Hematopoietic multipotent progenitor cell treated with erythropoietin and hydrocortisone succinate and interleukin-3 and kit ligand, for 6 days (in vitro differentiated cells): Measurements from ENCODE around the gene C10orf67.
A peak's percentile ranks its signal among the peaks of the same experiment; 100 is the strongest.
"Not testable (repeated sequence)": the region's sequence is repeated elsewhere in the genome, so short reads cannot be mapped to it uniquely, and the experiment has no call there.

ENCODE experiments used
- DNase-seq: peaks from one replicate; pipeline ENCODE4 v3.0.0-alpha.2; 2015

C10orf67 gene

DNA sequence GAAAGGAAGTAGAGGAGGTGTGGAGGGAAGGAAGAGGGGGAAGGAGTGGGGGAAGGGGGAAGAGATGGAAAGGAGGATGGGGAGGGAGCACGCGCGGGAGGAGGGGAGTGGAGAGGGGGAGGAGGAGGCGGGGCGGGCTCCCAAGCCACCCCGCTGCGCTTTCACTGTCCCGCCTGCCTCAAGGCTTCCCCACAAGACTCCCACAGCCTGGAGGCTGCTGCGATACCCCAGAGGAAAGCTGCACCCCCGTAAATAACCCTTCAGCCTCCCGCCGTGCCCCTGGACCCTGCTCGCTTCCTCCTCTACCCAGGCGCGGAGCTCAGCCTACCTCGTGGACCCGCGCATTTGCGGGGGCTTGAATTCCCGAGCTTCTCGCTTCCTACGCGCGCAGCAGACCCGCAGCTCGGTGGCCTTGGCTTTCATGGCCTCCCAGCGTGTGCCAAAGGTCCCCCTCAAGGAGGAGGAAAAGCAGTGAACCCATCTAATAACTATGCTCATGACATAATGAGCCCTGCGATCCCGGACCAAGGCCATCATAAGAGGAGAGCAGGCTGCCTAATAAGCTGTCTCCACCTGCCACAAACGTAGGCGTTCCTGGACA is at the start of gene C10orf67:
Gene C10orf67 (minus strand): TSS at position 557 of the 601 bp plus-strand sequence. CDS start 23 bp downstream, at position 534.
- no peak for DNase-seq

DNA sequence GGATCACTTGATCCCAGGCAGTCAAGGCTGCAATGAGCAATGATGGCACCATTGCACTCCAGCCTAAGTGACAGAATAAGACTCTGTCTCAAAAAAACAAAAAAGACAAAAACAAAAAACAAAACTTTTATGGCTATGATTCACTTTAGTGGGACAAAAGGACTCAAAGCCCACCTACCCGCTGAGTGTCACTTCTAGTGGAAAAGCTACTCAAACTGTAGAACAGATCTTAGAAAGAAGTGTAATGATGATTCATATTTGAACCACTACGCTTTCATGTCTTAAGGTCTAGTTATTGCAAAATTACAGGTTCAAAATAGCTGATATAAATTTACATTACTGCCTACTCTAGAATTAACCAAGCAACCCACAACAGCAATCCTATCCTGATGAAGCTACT is 47.2 kb upstream of the C10orf67 start:
- no peak for DNase-seq

DNA sequence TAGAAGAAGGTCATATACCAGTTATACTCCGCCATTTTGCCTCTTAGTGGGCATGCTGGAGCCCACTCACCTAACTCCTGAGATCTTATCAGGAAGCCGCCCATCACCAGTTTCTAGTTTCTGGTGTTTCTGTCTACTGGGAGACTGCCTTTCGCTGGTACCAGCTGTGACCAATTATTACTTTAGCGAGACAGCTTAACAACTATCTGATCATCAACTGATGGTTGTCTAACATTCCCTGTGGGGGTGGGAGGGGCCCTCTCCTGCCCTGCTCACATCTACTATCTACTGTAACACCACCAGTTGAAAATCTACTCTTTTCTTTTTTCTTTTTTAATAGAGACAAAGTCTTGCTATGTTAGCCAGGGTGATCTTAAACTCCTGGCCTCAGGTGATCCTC is 46.2 kb upstream of the C10orf67 start:
- DNase-seq = no peak

DNA sequence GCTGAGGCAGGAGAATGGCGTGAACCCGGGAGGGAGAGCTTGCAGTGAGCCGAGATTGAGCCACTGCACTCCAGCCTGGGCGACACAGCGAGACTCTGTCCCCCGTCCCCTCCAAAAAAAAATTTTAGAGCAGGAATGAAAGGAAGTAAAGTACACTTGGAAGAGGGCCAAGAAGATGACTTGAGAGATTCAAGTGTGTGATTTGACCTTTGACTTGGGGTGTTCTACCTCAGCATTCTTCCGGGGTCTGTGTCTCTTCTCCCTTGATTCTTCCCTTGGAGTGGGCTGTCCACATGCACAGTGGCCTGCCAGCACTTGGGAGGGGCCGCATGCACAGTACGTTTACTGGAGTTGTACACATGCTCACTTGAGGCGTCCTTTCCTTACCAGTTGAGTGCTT is 45.8 kb upstream of the C10orf67 start:
- DNase-seq = not testable (repeated sequence)

DNA sequence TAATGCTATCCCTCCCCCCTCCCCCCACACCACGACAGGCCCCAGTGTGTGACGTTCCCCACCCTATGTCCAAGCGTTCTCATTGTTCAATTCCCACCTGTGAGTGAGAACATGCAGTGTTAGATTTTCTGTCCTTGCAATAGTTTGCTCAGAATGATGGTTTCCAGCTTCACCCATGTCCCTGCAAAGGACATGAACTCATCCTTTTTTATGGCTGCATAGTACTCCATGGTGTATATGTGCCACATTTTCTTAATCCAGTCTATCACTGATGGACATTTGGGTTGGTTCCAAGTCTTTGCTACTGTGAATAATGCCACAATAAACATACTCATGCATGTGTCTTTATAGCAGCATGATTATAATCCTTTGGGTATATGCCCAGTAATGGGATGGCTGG is 42.9 kb upstream of the C10orf67 start:
- DNase-seq = not testable (repeated sequence)

DNA sequence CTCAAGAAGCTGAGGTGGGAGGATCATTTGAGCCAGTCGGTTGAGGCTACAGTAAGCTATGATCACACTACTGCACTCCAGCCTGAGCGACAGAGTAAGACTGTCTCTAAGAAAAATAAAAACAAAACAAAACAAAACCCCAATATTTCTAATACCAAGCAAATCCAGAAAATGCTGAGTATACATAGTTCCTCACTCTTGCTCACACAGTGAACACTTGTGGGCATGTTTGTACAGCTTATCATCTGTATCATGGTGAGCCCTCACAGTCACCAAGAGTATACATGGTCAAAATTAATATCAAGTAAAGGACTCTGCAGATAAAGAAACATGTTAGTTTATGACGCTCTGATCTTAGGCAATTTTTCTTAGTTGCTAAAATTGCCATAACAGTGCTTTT is 41.5 kb upstream of the C10orf67 start:
- no peak for DNase-seq

DNA sequence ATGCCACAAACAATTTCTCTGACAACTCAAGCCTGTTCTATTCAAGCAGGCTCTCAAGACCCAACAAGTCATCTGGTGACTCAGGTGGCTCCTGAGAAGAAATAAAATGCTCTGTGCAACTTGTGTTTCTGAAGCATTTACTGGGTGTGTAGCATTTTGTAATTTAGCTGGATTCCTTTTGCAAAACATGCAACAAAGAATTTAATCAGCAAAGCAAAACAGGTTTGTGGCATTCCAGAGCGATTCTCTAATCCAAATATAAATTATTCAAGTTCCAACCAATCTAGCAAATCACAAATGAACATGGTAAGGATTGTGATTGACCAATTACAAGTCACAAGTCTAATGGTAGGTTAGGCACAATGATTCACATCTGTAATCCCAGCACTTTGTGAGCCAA is 39.8 kb upstream of the C10orf67 start:
- DNase-seq = no peak

DNA sequence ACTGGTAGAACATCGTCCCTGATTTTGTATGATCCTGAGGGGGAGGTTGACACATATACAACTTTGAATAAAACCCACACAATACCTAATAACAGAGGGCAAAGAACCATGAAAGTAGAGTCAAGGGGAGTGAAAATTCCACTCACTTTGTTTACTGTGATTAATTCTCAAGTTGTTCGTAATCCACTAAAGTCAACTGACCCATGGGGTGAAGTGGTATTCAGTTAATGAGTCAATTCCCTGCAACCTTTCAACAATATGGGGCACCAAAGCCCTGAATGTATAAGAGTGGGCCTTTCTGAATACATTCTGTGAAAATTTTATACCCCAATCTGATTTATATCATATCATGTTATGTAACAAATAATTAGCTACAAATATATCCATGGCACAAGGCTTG is 39.0 kb upstream of the C10orf67 start:
- DNase-seq = no peak

DNA sequence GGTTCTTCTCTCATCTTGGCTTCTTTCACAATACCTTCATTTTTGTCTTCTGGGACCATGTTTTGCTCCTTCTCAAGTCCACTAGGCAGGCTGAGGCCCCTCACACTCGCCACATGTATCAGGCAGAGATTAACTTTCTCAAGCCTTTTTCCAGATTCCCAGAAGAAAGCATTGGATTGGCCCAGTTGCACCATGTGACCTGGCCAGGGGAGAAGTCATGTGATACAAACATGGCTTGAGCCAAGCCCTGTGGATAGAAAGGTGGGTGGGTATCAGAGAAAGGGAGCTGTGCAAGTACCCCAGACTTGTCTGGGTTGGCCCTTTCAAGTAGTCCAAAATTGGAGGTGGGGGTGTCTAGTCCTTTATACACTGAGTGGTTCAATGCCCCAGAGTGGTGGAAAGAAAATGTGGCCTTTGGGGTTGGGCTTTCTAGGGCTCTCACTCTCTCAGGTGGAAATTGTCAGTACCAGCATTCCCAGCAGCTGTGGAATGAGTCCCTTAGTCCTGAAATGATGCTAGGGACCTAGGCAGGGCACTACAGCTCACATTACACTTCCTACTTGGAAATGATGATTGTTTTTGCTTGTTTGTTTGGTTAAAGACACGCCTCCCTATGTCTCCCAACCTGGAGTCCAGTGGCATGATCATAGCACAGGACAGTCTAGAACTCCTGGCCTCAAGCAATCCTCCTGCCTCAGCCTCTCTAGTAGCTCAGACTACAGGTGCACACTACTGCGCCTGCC is 36.9 kb upstream of the C10orf67 start:
- DNase-seq = no peak

DNA sequence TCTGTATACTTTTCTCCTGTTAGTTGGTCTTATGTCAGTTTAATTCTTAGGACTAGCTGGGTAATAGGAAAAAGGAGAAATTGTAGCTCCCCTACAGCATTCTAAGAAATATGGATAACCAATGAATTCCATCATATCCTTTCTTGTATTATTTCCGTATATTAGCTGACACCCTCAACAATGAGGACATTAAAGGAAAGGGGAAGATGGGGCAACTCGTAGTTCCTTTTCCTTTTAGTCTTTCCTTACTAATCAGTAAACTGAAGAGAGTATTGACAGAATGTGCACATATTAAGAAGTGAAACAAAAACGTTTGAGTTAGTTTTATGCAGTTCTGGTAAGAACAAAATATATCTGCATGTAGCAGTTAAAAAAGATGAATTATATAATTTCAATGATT is 35.1 kb upstream of the C10orf67 start:
- no peak for DNase-seq

DNA sequence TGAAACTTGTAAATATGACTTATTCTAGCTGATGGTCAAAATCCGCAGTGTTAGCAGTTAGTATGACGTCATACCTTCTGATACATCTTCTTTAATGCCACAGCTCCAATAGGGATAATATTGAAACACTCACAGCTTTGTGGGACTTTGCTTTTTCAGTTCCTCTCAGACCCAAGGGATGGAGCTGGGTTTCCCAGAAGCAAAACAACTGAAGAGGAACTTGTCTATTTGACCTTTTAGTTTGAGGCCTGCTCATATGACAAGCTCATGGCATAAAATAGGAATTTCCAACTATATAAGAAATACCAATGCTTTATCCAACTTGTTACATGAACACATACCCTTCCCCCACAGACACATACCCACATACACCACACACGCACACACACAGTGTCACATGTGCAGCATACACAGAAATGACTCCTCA is 31.6 kb upstream of the C10orf67 start:
- no peak for DNase-seq

DNA sequence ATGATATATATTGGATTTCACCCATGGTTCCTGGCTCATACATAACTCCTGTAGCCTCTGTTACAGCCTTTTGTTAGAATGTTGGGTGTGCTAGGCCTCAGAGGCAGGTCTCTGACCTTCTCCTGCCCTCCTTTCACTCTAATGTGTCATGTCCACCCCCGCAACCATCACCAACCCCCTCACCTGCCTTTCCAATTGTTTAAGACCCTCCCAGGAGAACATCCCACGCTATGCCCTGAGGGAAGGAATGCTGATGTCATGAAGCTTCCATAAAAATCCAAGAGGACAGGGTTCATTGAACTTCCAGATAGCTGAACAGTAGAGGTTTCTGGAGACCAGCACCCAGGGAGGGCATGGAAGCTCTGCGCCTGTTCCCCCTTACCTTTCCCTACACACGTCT is 30.8 kb upstream of the C10orf67 start:
- DNase-seq = no peak

DNA sequence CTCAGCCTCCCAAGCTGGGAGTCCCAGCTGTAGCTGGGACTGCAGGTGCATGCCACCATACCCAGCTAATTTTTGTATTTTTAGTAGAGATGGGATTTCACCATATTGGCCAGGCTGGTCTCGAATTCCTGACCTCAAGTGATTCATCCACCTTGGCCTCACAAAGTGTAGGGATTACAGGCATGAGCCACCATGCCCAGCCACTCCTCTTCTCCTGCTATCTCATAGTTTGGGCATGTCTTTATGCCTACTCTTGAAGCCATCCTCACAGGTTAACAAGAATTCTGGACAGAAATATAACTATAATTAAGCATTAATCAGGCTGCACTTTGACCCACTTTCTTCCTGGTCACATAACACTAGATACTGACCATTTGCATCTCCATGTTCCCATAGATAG is 28.6 kb upstream of the C10orf67 start:
- no peak for DNase-seq

DNA sequence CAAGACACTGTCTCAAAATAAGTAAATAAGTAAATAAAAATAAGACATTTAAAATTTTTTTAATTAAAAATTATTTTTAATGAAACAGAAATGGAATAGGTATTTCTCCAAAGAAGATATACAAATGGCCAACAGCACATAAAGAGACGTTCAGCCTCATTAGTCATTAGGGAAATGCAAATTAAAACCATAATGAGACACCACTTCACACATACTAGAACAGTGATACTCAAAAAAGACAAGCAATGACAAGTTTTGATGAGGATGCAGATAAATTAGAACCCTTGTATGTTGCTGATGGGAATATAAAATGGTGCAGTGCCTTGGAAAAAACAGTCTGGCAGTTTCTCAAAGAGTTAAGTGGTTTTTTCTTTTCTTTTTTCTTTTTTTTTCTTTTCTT is 26.5 kb upstream of the C10orf67 start:
- DNase-seq = no peak

DNA sequence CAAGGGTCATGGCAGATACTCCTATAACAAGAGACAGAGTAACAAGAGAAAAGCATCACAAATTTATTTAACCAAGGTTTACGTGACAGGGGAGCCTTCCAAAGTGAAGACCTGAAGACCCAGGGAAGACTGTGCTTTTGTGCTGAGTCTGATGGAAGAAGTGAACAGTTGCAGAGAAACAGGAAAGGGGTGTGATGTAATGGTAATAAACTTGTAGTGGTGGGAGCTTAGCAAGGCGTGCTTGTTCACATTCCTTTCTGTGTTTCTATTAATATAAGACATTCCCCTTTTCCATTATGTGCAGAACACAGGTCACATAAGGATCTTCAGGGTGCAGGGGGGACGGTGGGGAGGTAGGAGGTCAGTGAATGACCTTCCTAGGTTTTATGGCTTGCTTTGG is 25.5 kb upstream of the C10orf67 start:
- no peak for DNase-seq

DNA sequence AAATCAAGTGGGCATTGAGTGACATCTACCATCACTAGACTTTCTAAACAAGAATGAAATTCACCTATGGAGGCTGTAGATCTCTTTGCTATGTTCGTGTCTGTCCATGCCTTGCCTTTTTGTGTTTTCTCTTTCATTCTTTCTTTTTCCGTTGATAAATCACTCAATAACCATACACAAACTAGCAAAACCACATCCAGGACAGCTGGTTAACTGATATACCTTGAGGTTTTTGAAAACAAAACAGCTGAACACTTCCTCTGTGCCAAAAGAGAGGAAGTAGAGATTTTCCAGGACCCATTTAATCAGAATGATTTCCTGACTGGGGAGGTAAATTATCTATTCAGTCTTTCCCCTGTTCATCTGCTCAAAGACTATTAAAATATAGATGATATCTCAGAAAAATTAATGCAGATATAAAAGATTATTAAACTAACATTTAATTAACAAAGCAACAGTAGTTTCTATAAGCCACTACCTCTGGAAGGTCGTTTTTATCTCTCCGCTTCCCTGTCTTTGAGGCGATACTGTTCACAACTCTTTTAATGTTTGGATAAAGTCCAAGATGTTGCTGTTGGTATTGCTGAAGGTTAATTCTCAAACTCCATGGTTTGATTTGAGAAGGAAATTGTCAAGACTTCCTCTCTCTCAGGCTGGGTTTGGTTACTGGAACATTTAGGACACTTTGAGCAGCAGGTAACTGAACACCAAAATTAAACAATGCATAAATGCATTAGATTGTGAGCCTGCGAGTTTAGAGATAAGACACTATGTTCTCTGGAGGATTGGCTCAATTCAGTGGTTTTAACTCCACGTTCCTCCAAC is 24.4 kb upstream of the C10orf67 start:
- DNase-seq = peak; percentile 2

DNA sequence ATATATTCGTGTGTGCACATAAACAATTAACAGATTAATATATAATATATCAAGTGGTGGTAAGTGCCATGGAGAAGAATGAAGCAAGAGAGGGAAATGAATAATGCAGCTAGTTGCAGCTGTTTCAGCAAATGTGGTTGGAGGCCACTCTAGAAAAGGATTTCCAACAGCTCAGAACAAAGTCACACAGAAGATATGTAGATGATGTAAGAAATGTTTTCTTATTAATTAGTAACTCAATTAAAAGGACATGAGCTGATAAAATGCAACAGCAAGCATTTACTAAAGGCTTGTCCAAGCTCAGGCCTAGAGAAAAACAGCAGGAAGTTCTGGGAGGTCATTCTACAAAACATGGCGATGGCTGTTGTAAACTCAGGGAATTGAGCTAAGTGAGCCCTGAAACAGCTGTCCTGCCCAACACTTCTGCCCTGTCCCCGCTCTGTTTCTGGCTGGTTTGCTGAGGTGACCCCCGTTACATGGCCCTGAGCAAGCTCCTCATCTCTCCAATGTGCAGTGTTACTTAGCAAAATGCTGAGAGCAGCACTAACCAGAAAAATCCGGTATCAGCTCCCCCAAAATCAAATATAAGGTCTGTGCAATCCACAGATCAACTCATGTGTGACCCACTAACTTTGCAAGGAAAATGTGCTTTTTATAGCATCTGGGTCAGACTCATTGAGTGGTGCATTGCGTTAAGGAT is 23.4 kb upstream of the C10orf67 start:
- DNase-seq = no peak

DNA sequence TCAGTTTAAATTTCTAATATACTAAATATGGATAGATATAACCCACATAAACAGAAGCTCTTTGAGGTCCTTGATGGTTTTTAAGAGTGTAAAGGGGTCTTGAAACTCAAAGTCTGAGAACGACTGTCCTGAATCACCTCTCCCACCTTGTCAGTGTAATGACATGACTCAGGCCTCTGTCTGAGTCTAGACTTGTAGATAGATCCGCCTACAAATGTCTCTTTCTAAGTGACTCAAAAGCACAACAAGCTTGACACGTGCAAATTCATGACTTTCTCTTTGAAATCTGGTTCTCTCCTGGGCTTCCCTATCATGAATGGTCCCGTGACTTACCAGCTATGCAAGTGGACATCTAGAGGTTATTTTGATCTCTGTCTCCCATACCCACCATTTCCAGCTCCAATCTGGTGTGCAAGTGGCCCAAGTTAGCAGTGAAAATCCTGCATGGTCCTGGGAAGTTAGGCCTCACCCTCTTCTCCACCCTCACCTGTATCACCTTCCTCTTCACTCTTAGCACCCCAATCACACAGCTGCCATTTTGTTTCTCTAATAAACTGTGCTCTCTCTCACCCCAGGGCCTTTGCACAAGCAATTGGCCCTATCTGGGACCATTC is 20.9 kb upstream of the C10orf67 start:
- not testable (repeated sequence) for DNase-seq

DNA sequence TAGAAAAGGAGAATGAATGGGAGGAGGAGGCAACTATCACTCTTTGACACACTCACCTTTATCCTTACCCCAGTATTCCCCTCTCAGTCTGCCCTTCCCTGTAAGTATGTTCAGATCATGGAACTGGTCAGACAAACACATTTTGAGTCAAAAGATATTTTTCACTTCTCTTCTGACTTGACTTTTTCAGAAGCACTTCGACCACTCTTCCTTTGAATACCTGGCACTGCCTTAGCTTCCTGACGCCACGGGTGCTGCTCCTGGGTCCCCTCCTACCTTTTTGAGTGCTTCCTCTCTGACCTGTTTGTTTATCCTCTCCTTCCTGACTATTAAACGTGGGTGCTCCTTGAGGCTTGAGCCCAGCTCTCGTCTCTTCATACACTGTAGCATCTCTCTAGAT is 19.8 kb upstream of the C10orf67 start:
- no peak for DNase-seq

DNA sequence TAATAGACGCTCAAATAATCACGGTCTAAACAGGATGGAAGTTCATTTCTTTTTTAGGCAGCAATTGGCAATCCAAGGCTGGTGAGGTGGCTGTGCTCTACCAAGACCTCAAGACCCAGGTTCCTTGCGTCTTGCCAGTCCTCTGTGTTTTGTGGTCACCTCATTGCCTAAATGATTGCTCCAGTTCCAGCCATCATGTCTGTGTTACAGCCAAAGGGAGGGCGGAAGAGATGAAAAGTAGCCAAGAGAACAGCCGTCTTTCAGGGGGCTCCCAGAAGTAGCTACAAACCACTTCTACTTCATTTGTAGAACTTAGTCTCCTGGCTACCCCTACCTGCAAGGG is 19.2 kb upstream of the C10orf67 start:
- DNase-seq = no peak

DNA sequence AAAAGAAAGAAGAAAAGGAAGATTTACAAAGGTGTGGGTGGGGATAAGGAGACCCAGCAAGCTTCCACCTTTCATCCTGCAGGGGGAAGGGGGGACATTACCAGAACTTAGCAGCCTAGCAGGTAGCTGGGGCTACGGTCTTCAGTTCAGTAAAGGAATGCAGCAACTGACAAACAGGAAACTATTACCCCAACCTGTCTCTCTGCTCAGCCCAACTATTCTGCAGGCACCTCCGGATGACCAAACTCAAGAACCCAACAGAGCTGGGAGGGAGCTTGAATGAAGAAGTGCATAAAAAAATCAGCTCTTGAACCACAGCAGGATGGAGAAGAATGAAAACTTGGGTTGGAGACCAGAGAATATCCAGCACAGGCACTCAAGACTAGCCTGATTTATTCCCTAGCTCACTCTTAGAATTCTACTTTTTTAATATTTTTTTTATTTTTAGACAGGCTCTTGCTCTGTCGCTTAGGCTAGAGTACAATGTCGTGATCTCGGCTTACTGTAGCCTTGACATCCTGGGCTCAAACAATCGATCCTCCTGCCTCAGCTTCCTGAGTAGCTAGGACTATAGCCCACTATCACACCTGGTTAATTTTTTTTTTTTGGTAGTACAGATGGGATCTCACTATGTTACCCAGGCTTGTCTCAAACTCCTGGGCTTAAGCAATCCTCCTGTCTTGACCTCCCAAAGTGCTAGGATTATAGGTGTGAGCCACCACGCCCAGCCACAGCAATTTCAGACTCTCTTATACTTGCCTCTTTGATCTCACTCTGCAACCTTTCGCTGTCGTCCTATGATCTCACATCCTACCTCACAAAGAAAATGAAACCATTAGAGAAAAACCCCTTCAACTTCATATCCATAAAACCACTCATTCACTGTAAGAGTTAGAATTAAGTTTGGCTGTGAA is 18.5 kb upstream of the C10orf67 start:
- DNase-seq = no peak
